Chondrocyte (in vitro differentiated cells): ENCODE results near the gene BRINP2. TPM values are rescaled to one million over a fixed set of nuclear protein-coding genes. Genes with fewer than 3 reads are reported as not detected.

Experiments used
- DNase-seq: peaks from one replicate; pipeline ENCODE4 v3.0.0; 2021; ENCODE audit warnings: mixed read lengths, low spot score
- H3K27ac Mint-ChIP-seq: one replicate; pipeline ENCODE4 v1.8.0; 2021; ENCODE audit warnings: mild to moderate bottlenecking, moderate library complexity, mixed read lengths; ENCODE audit not compliant: unreplicated experiment
- H3K27me3 Mint-ChIP-seq: 2 replicates; pipeline ENCODE4 v1.8.0; 2021; ENCODE audit warnings: low read depth, mixed read lengths
- H3K36me3 Mint-ChIP-seq: 2 replicates; pipeline ENCODE4 v1.8.0; 2021; ENCODE audit warnings: low read depth, mixed read lengths
- H3K4me1 Mint-ChIP-seq: 2 replicates; pipeline ENCODE4 v1.8.0; 2021; ENCODE audit warnings: low read depth, mild to moderate bottlenecking, mixed read lengths
- H3K4me3 Mint-ChIP-seq: one replicate; pipeline ENCODE4 v1.8.0; 2021; ENCODE audit warnings: mild to moderate bottlenecking, moderate library complexity, mixed read lengths; ENCODE audit not compliant: unreplicated experiment
- H3K9me3 Mint-ChIP-seq: 2 replicates; pipeline ENCODE4 v1.8.0; 2021; ENCODE audit warnings: low read depth, mixed read lengths
- CTCF ChIP-seq: fragments of 200-600 bp; sonication (generic); IDR thresholded peaks from 2 replicates; pipeline ENCODE4 v1.5.0; 2021; ENCODE audit warnings: antibody characterized with exemption, mild to moderate bottlenecking, moderate library complexity
- total RNA-seq: library from RNA; stranded (reverse); gene quantifications from 3 replicates; pipeline ENCODE4 v1.2.1, GENCODE V29; 2021

The BRINP2 gene
- total RNA-seq, 1 donor from 2014 or later: not detected

DNA sequence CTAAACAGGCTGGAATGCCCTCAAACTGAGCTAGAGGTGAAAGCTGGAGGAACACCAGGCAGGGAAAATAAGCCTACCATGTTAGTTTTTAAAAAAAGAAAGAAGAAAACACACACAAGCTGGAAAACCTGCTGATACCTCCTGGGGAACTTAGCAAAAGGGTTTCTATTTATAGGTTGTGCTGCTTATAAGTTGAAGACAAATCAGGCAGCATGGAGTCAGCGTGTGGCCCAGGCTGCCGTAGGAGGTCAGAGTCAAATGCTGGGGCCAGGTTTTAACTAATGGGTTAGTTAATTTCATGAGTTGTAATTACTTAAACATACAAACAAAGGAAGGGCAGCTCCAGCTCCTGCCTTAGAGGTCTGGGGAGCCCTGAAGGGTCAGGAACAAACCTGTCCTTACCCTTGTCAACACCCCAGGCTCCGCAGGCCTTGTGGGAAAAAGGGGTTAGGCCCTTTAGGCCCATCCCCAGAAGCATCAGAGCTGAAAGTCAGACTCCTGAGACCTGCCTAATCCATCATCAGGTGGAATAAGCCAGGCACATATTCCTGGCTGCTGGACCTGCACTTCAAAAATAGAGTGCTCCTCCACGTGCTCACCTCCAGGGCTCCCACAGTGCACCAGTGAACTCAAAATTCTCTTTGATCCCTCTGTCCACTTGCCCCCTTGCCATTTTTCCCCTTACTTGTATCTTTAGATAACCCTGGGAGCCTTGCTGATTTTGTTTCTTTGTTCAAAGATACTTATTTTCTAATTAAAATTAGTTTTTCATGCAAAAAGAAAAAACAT is 59.7 kb downstream of the BRINP2 start:
- H3K9me3 Mint-ChIP-seq: no peaks in the 10 kb centered on the region
- DNase-seq: no peak
- H3K27ac Mint-ChIP-seq: no peak overlapping the region
- no peaks in the 10 kb centered on the region for H3K36me3 Mint-ChIP-seq
- no peaks in the 10 kb centered on the region for H3K4me1 Mint-ChIP-seq
- H3K4me3 Mint-ChIP-seq: no peak overlapping the region
- no peak for TF ChIP-seq CTCF
- peaks cover 37% of the 10 kb centered on the region for H3K27me3 Mint-ChIP-seq

DNA sequence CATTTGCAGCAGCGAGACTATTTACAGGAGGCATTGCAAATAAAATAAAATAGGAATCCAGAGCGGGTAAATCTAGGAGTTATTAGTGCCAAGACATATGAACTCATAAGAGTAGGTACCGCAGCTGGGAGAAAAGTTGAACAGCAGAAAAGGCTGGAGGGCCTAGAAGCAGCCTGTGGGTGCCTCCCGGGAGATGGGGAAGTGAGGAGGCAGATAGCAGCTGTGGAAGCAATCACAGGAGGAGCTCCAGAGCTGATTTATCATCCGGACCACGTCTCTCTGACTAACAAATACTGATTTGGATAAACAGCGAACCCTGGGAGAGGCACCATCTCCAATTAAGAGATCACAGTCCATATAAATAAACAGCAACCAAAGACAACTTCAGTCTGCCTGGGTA is 64.6 kb downstream of the BRINP2 start:
- TF ChIP-seq CTCF: no peak
- Mint-ChIP-seq H3K4me3 (no peak overlapping the region), H3K27me3 (peaks cover 40% of the 10 kb centered on the region), H3K9me3 (no peaks in the 10 kb centered on the region), H3K36me3 (no peaks in the 10 kb centered on the region), H3K27ac (no peak overlapping the region), H3K4me1 (no peaks in the 10 kb centered on the region)
- DNase-seq: no peak

DNA sequence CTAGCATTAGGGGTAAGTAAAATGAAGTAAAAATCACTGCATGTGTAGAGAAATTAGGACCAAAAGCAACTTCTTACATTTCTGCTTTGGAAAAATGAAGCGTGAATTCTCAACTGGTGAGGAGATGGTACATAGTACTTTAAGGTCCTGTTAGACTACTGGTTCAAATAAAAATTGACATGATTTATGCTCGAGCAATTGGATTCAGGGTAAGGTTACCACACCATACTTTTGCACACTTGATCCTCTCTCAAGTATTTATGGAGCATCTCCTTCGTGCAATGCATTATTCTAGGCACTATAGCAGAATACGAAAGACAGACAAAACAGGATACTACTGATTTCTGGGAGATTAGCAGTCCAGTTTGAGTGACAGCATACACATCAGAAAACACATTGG is 66.2 kb downstream of the BRINP2 start:
- H3K4me3 Mint-ChIP-seq: no peak overlapping the region
- H3K27me3 Mint-ChIP-seq: peaks cover 41% of the 10 kb centered on the region
- no peaks in the 10 kb centered on the region for H3K36me3 Mint-ChIP-seq
- TF ChIP-seq CTCF: no peak
- H3K4me1 Mint-ChIP-seq: no peaks in the 10 kb centered on the region
- DNase-seq: no peak
- no peak overlapping the region for H3K27ac Mint-ChIP-seq
- no peaks in the 10 kb centered on the region for H3K9me3 Mint-ChIP-seq

DNA sequence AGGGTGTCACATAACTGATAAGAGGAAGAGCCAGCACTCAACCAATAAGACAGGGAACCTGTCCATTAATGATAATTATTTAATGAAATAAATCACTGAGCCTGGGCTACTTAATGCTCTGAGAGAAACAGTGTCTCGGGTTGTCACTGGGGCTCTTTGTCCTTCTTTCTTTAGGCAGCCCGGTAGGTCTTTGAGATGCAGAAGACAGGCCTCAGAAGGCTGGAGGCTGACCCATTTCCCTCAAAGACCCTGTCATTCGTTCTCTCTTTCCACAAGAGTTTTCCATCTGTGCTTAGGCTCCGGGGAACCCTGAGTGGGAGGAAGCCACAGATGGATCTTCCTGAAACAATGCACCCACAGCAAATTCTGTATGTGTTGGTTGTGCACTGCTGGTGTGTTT is 68.2 kb downstream of the BRINP2 start:
- no peaks in the 10 kb centered on the region for H3K36me3 Mint-ChIP-seq

GRCh38 chr1:177239792-177240191 is 69.0 kb downstream of the BRINP2 start:
- Mint-ChIP-seq H3K27ac (no peak overlapping the region), H3K4me1 (no peaks in the 10 kb centered on the region), H3K4me3 (no peak overlapping the region), H3K27me3 (peaks cover 37% of the 10 kb centered on the region), H3K9me3 (no peaks in the 10 kb centered on the region), H3K36me3 (no peaks in the 10 kb centered on the region)
- no peak for TF ChIP-seq CTCF
- DNase-seq: no peak

More for the DNA sequence above, 68.2 kb downstream of the BRINP2 start:
- Mint-ChIP-seq H3K4me3 (no peak overlapping the region), H3K27ac (no peak overlapping the region), H3K27me3 (peaks cover 38% of the 10 kb centered on the region), H3K9me3 (no peaks in the 10 kb centered on the region), H3K4me1 (no peaks in the 10 kb centered on the region)
- DNase-seq: no peak
- no peak for TF ChIP-seq CTCF
